Measurements from ENCODE around the gene PGK2.

DNA sequence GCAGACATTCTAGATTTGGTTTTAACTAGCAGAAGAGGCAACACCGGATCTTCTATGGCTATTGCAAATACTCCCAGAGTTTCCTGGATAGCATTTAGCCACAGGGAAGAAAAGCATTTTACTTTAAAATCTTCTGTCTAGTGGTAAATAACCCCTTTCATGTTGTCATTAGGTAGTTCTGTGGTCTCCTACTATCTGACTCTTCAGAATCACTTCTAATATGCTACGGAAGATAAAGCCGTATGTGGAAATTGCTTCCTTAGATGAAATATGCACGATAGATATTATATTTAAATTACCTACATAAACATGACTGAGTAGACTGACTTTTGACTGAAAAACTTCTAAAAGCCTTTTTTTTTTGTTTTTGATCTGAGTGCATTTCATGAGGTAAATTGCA, 43.7 kb downstream of the PGK2 start:
- TF ChIP-seq, protein P1, sequence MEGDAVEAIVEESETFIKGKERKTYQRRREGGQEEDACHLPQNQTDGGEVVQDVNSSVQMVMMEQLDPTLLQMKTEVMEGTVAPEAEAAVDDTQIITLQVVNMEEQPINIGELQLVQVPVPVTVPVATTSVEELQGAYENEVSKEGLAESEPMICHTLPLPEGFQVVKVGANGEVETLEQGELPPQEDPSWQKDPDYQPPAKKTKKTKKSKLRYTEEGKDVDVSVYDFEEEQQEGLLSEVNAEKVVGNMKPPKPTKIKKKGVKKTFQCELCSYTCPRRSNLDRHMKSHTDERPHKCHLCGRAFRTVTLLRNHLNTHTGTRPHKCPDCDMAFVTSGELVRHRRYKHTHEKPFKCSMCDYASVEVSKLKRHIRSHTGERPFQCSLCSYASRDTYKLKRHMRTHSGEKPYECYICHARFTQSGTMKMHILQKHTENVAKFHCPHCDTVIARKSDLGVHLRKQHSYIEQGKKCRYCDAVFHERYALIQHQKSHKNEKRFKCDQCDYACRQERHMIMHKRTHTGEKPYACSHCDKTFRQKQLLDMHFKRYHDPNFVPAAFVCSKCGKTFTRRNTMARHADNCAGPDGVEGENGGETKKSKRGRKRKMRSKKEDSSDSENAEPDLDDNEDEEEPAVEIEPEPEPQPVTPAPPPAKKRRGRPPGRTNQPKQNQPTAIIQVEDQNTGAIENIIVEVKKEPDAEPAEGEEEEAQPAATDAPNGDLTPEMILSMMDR (IDR thresholded peaks at IDR 0.05), result no peak
- no peak for TF ChIP-seq ZFX (IDR thresholded peaks at IDR 0.05; ENCODE audit: borderline replicate concordance)
